IMR-90 (cell line): ENCODE data around the gene ARHGAP36.

ENCODE experiments used
- NFE2L2 ChIP-seq: fragments of 150-350 bp; IDR thresholded peaks from 2 replicates; pipeline ENCODE4 v1.6.1; 2016; ENCODE audit warnings: low read depth, mild to moderate bottlenecking, low read length
- SMC3 ChIP-seq: fragments of 150-350 bp; IDR thresholded peaks from 2 replicates; pipeline ENCODE4 v1.6.1; 2016; ENCODE audit warnings: low read depth, mild to moderate bottlenecking, antibody characterized with exemption, low read length, moderate library complexity
- TF ChIP-seq, protein P1 (sequence below): conservative IDR thresholded peaks from 2 replicates; pipeline ENCODE4 v1.5.1; 2012; ENCODE audit warnings: mild to moderate bottlenecking, low read depth, low read length, improper control_type of control experiment

DNA sequence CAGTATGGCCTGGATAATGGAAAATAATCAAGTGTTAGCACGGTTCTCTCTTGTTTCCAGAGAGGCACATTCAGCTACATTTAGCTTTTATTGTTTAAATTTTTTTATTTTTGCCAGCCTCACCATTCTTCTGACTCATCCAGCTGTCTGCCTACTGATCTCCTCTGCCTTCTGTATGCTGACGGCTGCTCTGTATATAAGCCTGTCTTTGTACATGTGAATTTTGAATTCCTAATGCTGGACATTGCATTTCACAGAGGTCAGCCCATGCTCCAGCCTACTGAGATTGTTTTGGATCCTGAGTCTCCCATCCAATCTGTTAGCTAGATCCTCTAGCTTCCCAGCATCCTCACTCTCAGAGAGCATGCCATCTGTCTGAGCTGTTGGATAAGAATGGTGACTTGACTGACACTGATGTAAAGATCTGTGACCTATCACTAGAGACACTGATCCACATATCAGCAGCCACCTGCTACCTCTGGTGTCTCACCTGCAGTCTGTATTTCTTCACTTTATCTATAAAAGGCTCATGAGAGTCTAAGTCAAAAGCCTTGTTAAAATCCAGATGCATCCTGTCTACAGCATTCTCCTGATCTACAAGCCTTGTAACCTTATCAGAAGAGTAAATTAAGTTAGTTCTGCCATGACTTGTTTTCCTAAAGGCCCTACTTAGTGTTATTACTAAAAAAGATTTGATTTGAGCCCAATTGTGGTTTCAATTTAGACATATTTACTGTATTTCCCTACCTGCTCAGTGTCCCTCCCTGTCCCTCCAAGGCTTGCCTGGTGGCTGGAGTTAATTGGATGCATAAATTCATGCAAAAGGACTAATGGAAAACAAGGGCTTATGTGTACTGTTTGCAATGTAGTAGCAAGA is 25.6 kb upstream of the ARHGAP36 start:
- TF ChIP-seq NFE2L2 (no peak), SMC3 (no peak)
- TF ChIP-seq, protein P1, sequence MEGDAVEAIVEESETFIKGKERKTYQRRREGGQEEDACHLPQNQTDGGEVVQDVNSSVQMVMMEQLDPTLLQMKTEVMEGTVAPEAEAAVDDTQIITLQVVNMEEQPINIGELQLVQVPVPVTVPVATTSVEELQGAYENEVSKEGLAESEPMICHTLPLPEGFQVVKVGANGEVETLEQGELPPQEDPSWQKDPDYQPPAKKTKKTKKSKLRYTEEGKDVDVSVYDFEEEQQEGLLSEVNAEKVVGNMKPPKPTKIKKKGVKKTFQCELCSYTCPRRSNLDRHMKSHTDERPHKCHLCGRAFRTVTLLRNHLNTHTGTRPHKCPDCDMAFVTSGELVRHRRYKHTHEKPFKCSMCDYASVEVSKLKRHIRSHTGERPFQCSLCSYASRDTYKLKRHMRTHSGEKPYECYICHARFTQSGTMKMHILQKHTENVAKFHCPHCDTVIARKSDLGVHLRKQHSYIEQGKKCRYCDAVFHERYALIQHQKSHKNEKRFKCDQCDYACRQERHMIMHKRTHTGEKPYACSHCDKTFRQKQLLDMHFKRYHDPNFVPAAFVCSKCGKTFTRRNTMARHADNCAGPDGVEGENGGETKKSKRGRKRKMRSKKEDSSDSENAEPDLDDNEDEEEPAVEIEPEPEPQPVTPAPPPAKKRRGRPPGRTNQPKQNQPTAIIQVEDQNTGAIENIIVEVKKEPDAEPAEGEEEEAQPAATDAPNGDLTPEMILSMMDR = no peak
